Activated CD4-positive, alpha-beta T cell treated with anti-CD3 and anti-CD28 coated beads for 24 hours (primary cell): Measurements from ENCODE around the gene ASCL1.

Experiments
- DNase-seq, 2 donors: peaks; one replicate each; pipeline ENCODE4 v3.0.0-alpha.2; 2020; ENCODE audit warnings: low read depth in 2 of 2

ASCL1 gene

GRCh38 chr12:102957339-102958050 is at the start of gene ASCL1:
TSS of gene ASCL1 (plus strand) at chr12:102957674. CDS start at chr12:102958245, 571 bp downstream.
- no peak for DNase-seq

- no peak for DNase-seq
Observed at GRCh38 chr12:102907918-102908317, 49.6 kb upstream of the ASCL1 start.

GRCh38 chr12:102910137-102910536 is 47.3 kb upstream of the ASCL1 start:
- DNase-seq = no peak

GRCh38 chr12:102910792-102911191 is 46.7 kb upstream of the ASCL1 start:
- no peak for DNase-seq

GRCh38 chr12:102911320-102911719 is 46.2 kb upstream of the ASCL1 start:
- no peak for DNase-seq

- no peak for DNase-seq
Observed at GRCh38 chr12:102912258-102912657, 45.2 kb upstream of the ASCL1 start.

GRCh38 chr12:102913453-102914226 is 43.8 kb upstream of the ASCL1 start:
- no peak for DNase-seq

- no peak for DNase-seq
Observed at GRCh38 chr12:102916252-102917025, 41.0 kb upstream of the ASCL1 start.

- DNase-seq = no peak
Observed at GRCh38 chr12:102917026-102917787, 40.3 kb upstream of the ASCL1 start, which contains the start of gene PAH. TSS of gene PAH (minus strand) at chr12:102917244. CDS start at chr12:102917130, 114 bp downstream.

- no peak for DNase-seq
Observed at GRCh38 chr12:102918840-102919239, 38.6 kb upstream of the ASCL1 start.

- DNase-seq = no peak
Observed at GRCh38 chr12:102920271-102920670, 37.2 kb upstream of the ASCL1 start.

- no peak for DNase-seq
Observed at GRCh38 chr12:102921240-102921639, 36.2 kb upstream of the ASCL1 start.

GRCh38 chr12:102927220-102927619 is 30.3 kb upstream of the ASCL1 start:
- no peak for DNase-seq

GRCh38 chr12:102933168-102933567 is 24.3 kb upstream of the ASCL1 start:
- DNase-seq = no peak

- no peak for DNase-seq
Observed at GRCh38 chr12:102939059-102939458, 18.4 kb upstream of the ASCL1 start.

GRCh38 chr12:102939670-102940222 is 17.7 kb upstream of the ASCL1 start:
- DNase-seq = no peak

GRCh38 chr12:102946042-102946441 is 11.4 kb upstream of the ASCL1 start:
- no peak for DNase-seq

- DNase-seq = peak; percentile 28 to 43
Observed at GRCh38 chr12:102948941-102949352, 8.5 kb upstream of the ASCL1 start.

GRCh38 chr12:102950107-102950949 is 7.1 kb upstream of the ASCL1 start:
- DNase-seq = no peak

GRCh38 chr12:102950950-102951619 is 6.4 kb upstream of the ASCL1 start:
- DNase-seq = no peak
